HG03378 (cell line): Measurements from ENCODE around the gene UQCRC1.
"Not testable (repeated sequence)": the region's sequence is repeated elsewhere in the genome, so short reads cannot be mapped to it uniquely, and the experiment has no call there.

Experiments used
- ATAC-seq: cut with Tn5 transposase; IDR thresholded peaks from one replicate; pipeline ENCODE4 v1.9.1; 2021; ENCODE audit warnings: mild to moderate bottlenecking, moderate library complexity; ENCODE audit not compliant: unreplicated experiment

UQCRC1 gene

DNA sequence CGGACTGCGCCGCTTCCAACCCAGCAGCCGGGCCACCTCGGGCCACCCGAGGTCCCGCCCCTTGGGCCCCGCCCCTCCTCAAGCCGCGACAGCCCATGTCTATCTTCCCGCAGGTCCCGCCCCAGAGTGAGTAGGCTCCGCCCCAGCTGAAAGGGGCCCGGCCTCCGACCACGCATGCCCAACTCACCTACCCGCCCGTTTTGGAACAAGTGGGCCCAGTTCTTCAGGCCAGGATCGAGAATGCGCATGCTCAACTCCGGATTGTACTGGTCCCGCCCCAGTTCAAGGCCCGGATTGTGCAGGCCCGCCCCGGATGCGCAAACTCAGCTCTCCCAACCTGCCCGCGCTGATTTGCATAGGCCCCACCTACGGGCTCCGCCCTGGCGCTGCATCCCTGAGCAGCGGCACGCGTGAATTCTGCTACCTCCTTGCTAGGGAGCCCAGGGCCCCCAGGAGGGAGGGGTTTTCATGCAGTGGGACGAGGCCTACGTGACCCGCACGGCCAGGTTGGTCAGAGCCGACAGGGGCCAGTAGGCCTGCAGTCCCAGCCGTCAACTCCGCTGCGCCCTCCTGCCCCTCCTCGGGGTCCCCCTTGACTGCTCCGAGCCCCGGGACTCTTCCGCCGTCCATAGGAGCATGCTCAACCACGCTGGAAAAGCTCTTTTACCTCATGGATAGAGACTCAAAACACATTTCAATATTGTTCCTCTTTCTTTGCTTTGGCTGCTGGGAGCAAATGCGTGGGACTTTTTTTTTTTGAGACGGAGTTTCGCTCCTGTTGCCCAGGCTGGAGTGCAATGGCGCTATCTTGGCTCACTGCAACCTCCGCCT is 52.4 kb downstream of the UQCRC1 start, which contains the start of gene PFKFB4:
PFKFB4 (minus strand) TSS at position 8 of the 831 bp plus-strand sequence. CDS start 26 bp downstream, outside the sequence.
- peak; percentile 82 for ATAC-seq

DNA sequence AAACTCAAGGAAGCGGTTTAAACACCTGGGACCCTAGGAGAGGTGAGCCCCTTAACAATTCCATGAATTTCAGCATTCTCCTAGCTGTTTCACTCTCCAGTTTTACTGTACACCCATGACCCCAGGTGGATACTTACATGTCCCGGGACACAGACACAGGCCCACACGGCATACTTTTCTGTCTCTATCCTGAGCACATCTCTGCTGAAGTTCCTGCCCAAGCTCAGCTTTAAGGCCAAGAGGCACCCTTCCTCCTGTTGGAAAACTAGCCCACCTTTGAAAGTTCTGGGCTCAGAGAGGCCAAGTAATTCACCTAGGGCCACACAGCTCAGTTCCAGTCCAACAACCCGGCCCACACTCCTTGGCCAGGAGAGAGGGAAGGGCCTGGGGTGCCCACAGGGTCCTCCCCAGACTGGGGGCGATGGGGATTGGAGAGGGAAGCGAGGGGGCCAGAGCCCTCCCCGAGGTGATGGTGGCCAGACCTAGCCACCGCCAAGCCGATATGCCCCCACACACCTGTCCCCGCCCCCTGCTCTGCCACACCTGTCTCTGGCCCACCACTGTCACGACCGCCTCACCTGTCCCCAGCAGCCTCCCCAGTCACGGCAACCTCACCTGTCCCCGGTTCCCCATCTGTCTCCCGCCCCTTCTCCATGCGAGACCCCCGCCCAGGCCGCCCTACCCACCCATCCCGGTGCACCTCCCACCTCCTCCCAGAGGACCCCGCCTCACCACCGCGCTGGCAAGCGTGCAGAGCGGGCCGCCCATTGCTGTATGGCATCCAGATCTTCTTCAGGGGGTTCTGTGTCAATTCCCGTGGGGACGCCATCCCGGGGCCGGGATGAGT is 53.3 kb downstream of the UQCRC1 start:
- ATAC-seq: no peak

DNA sequence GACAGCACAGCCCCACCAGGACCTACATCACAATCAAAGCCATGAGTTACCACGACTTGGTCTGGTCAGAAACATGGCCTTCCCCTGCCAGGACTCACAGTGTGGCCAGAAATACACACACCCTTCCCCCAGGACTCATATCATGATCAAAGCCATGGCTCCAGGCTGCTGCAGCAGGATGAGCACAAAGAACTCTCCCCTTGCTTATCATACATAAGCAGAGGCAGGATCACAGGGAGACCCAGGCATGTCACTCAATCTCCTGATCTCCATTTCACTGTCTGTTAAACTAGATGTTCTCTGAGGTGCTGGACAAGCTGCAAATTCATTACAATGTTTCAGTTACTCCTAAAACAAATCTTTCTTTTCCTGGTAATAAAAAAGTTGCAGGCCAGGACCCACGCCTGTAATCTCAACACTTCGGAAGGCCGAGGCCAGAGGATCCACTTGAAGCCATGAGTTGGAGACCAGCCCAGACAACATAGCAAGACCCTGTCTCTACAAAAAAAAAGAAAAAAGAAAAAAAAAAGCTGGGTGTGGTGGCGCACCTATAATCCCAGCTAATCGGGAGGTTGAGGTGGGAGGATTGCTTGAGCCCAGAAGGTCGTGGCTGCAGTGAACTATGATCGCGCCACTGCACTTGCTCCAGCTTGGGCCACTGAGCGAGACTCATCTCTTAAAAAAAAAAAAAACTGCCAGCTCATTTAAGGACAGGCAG is 54.1 kb downstream of the UQCRC1 start:
- no peak for ATAC-seq

DNA sequence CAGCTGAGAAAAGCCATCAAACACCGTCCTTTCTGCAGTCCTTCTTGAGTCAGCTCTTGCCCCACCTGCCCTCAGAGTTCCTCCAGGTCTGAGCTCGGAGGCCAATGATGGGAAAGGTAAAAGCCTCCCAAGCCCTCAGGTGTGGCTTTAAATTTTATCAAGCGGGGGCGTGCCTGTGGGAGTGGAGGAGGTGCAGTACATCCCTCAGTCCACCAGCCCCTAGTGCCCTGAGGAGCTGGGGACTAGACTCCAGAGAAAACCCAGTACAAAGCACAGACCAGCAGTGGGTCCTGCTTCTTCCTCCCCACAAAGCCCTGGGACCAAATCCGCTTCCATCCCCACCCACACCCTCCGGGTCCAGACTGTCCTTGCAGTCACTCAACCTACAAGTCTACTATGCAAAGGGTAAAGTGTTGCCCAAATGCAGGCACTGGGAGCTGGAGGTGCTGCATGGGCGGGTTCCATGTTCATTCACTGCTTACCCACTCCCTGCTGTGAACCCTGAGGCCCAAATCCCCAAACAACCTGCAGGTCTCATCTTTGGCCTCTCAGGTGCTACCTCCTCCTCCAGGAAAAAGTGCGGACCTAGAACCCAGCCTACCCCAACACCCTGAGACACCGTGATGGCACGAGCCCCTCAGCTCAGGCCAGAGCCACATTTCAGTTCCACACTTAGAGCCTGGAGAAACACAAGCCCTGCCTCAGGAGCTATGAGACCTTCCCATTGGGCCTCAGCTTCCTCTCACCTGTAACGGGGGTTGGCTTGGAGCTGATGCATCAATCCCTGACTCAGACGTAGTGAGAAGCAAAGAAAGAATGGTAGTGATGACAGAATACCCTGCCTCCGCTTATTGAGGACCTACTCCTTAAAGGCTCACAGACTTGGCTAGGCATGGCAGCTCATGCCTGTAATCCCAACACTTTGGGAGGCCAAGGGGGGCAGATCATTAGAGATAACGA is 55.3 kb downstream of the UQCRC1 start:
- ATAC-seq: no peak

DNA sequence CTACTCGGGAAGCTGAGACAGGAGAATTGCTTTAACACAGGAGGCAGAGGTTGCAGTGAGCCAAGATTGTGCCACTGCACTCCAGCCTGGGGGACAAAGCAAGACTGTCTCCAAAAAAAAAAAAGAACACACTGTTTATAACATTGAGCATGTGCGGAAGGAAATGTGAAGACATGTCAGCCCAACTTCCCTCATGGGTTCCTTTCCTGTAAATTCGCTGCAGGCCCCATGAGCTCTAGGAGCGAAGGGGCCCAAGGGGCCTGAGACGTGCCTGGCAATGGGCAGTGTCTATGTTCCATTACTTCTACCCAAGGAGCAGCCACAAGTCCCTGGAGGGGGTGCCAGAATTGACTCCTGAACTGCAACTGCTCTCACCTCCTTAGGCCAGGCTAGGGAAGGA is 56.1 kb downstream of the UQCRC1 start:
- ATAC-seq: no peak

DNA sequence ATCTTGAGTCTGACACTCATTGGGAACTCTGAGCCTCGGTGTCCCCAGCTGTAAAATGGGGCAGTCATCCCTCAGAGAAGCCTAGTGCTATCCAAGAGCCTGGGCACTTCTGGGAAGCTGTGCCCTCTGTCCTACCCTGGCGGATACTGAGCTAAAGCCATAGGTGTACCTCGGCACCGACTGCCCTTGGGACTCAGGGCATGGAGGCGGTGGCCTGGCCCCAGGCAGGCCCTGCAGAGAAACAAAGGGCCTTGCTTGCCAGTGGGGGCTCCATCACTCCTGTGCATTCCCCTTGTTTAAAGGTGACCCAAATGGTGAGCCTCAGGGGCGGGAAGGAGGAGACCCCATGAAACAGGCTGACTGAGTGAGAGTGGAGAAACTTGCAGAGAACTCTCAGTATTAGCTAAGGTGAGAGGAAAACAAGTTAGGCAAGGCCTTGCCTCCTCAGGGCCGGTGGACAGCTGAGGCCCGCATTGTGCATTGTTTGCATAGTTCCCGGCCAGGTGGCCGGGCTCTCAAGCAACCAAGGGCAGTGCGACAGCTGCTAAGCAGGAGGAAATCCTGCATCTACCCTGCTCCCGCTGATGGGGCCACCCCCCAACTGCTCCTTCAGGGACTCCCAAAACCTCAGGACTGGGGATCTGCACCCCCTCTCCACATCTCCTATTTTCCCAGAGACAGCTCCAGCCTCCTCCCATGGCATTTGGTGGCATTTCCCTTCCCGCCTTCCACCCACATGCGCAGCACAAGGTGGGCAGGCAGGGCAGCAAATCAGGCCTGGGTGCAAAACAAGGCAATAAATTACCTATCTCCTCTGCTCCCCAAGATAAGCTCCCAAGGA is 57.1 kb downstream of the UQCRC1 start:
- no peak for ATAC-seq

DNA sequence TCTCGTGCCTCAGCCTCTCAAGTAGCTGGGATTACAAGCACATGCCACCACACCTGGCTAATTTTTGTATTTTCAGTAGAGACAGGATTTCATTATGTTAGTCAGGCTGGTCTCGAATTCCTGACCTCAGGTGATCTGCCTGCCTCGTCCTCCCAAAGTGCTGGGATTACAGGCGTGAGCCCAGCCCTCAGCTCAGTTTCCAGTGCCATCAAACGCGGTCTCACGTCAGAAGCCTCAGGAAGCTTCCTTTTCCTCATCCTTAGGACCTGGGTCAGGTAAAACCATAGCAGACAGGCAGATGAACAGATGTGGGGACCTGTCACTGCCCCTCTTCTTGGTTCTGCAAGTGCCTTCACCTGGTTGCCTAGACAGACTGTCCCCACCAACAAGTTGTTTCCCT is 57.8 kb downstream of the UQCRC1 start:
- not testable (repeated sequence) for ATAC-seq
